ENCODE measurements around the gene OR52K2.

The OR52K2 gene

GRCh38 chr11:4493480-4493818 is 44.4 kb downstream of the OR52K2 start:
- H3K79me2 ChIP-seq (ENCODE audit: control insufficient read depth, low read length) = no peaks in the 10 kb centered on the region
- no peaks in the 10 kb centered on the region; the same call in 1 of the 2 replicates for H3K27me3 ChIP-seq (ENCODE audit: control insufficient read depth, low read length)
- H3K9me2 ChIP-seq (replicated peaks; ENCODE audit: control insufficient read depth, low read length) = no peaks in the 10 kb centered on the region
- TF ChIP-seq EZH2phosphoT487 (IDR thresholded peaks at IDR 0.05; ENCODE audit: borderline replicate concordance, low read length) (no peak), CTCF (IDR thresholded peaks at IDR 0.05; ENCODE audit: low read depth, low read length, poor library complexity, severe bottlenecking) (peak; percentile 38)
- H3K36me3 ChIP-seq (ENCODE audit: control insufficient read depth, low read length) = no peaks in the 10 kb centered on the region
- no peak overlapping the region for H3K4me3 ChIP-seq (ENCODE audit: low read length)
- no peaks in the 10 kb centered on the region for H4K20me1 ChIP-seq (ENCODE audit: control insufficient read depth, insufficient read depth, low read depth, low read length)
- no peaks in the 10 kb centered on the region for H3K9me3 ChIP-seq (ENCODE audit: control insufficient read depth, insufficient read depth, low read length)
- H3F3A ChIP-seq (ENCODE audit: control insufficient read depth, insufficient read depth) = no peaks in the 10 kb centered on the region
- H3K4me2 ChIP-seq (ENCODE audit: low read length) = no peak overlapping the region
- no peaks in the 10 kb centered on the region for H3K4me1 ChIP-seq (ENCODE audit: control insufficient read depth, low read length)
- H3K27ac ChIP-seq (ENCODE audit: low read depth, low read length) = no peak overlapping the region

GRCh38 chr11:4495487-4495886 is 46.4 kb downstream of the OR52K2 start:
- Histone ChIP-seq H3K4me2 (ENCODE audit: low read length) (no peak overlapping the region), H3K9me2 (replicated peaks; ENCODE audit: control insufficient read depth, low read length) (no peaks in the 10 kb centered on the region), H3F3A (ENCODE audit: control insufficient read depth, insufficient read depth) (no peaks in the 10 kb centered on the region), H3K4me3 (ENCODE audit: low read length) (no peak overlapping the region), H3K36me3 (ENCODE audit: control insufficient read depth, low read length) (no peaks in the 10 kb centered on the region), H3K9me3 (ENCODE audit: control insufficient read depth, insufficient read depth, low read length) (no peaks in the 10 kb centered on the region), H3K4me1 (ENCODE audit: control insufficient read depth, low read length) (no peaks in the 10 kb centered on the region), H3K27ac (ENCODE audit: low read depth, low read length) (no peak overlapping the region), H3K27me3 (ENCODE audit: control insufficient read depth, low read length) (no peaks in the 10 kb centered on the region; the same call in 1 of the 2 replicates), H3K79me2 (ENCODE audit: control insufficient read depth, low read length) (no peaks in the 10 kb centered on the region), H4K20me1 (ENCODE audit: control insufficient read depth, insufficient read depth, low read depth, low read length) (no peaks in the 10 kb centered on the region)
- no peak for TF ChIP-seq CTCF (IDR thresholded peaks at IDR 0.05; ENCODE audit: low read depth, low read length, poor library complexity, severe bottlenecking)
- no peak for TF ChIP-seq EZH2phosphoT487 (IDR thresholded peaks at IDR 0.05; ENCODE audit: borderline replicate concordance, low read length)

- Histone ChIP-seq H3K4me1 (ENCODE audit: control insufficient read depth, low read length) (no peaks in the 10 kb centered on the region), H3K79me2 (ENCODE audit: control insufficient read depth, low read length) (no peaks in the 10 kb centered on the region), H3K4me2 (ENCODE audit: low read length) (no peak overlapping the region), H4K20me1 (ENCODE audit: control insufficient read depth, insufficient read depth, low read depth, low read length) (no peaks in the 10 kb centered on the region), H3K9me2 (replicated peaks; ENCODE audit: control insufficient read depth, low read length) (no peaks in the 10 kb centered on the region), H3K27me3 (ENCODE audit: control insufficient read depth, low read length) (peaks cover under 1% of the 10 kb centered on the region; the same call in 1 of the 2 replicates), H3K36me3 (ENCODE audit: control insufficient read depth, low read length) (no peaks in the 10 kb centered on the region), H3F3A (ENCODE audit: control insufficient read depth, insufficient read depth) (no peaks in the 10 kb centered on the region), H3K4me3 (ENCODE audit: low read length) (no peak overlapping the region), H3K27ac (ENCODE audit: low read depth, low read length) (no peak overlapping the region), H3K9me3 (ENCODE audit: control insufficient read depth, insufficient read depth, low read length) (no peaks in the 10 kb centered on the region)
- TF ChIP-seq CTCF (IDR thresholded peaks at IDR 0.05; ENCODE audit: low read depth, low read length, poor library complexity, severe bottlenecking) (no peak), EZH2phosphoT487 (IDR thresholded peaks at IDR 0.05; ENCODE audit: borderline replicate concordance, low read length) (no peak)
Measured at GRCh38 chr11:4495986-4496385, 46.9 kb downstream of the OR52K2 start.
